ENCODE data around the gene SFMBT2. TPM values are rescaled to one million over a fixed set of nuclear protein-coding genes. Genes with fewer than 3 reads are reported as not detected.

The SFMBT2 gene
- total RNA-seq, 1 experiment from 2014 or later: 14.3 TPM

GRCh38 chr10:7193369-7193768 lies 217.5 kb downstream of the SFMBT2 start:
- no peak for ATAC-seq
- TF ChIP-seq HMGA2 (CRISPR knock-in tag; IDR thresholded peaks at IDR 0.05) (no peak), MXD4 (CRISPR knock-in tag; IDR thresholded peaks at IDR 0.05; ENCODE audit: borderline replicate concordance) (no peak), RORB (CRISPR knock-in tag; IDR thresholded peaks at IDR 0.05) (no peak), IRF1 (CRISPR knock-in tag; IDR thresholded peaks at IDR 0.05) (no peak), SP1 (CRISPR knock-in tag; conservative IDR thresholded peaks at IDR 0.05) (no peak), ZBTB43 (CRISPR knock-in tag; IDR thresholded peaks at IDR 0.05) (no peak), TP53 (CRISPR knock-in tag; IDR thresholded peaks at IDR 0.05) (no peak), ATF6 (CRISPR knock-in tag; IDR thresholded peaks at IDR 0.05) (no peak), E2F4 (CRISPR knock-in tag; IDR thresholded peaks at IDR 0.05; ENCODE audit: borderline replicate concordance, low read depth) (no peak), STAT6 (CRISPR knock-in tag; conservative IDR thresholded peaks at IDR 0.05; ENCODE audit: low read depth) (no peak), NR1H2 (CRISPR knock-in tag; IDR thresholded peaks at IDR 0.05) (no peak), ZNF512 (CRISPR knock-in tag; IDR thresholded peaks at IDR 0.05; ENCODE audit: borderline replicate concordance) (no peak)
- ChIA-PET POLR2A (no interaction called here), CTCF (no interaction called here)
- no peak overlapping the region; the same call in 1 of the 2 replicates for H3K27ac Mint-ChIP-seq
- peaks cover 18% of the 10 kb centered on the region for H3K9me3 Mint-ChIP-seq
- no peaks in the 10 kb centered on the region for H3K27me3 Mint-ChIP-seq (ENCODE audit: low read depth)
- no peak overlapping the region for H3K4me3 Mint-ChIP-seq
- peaks cover 49% of the 10 kb centered on the region for H3K36me3 Mint-ChIP-seq
- DNase-seq (ENCODE audit: low spot score): no peak
- 0 out of 2 replicates have a peak, but pooled peaks cover 4% of the 10 kb centered on the region for H3K4me1 Mint-ChIP-seq

GRCh38 chr10:7192831-7193361 lies 217.9 kb downstream of the SFMBT2 start:
- POLR2A ChIA-PET: no interaction called here
- CTCF ChIA-PET: no interaction called here
- H3K4me1 Mint-ChIP-seq: 0 out of 2 replicates have a peak, but pooled peaks cover 4% of the 10 kb centered on the region
- no peaks in the 10 kb centered on the region for H3K27me3 Mint-ChIP-seq (ENCODE audit: low read depth)
- H3K9me3 Mint-ChIP-seq: peaks cover 18% of the 10 kb centered on the region
- no peak overlapping the region for H3K27ac Mint-ChIP-seq
- H3K4me3 Mint-ChIP-seq: no peak overlapping the region
- peaks cover 45% of the 10 kb centered on the region for H3K36me3 Mint-ChIP-seq
- no peak for DNase-seq (ENCODE audit: low spot score)
- ATAC-seq: no peak
- TF ChIP-seq AR (CRISPR knock-in tag; IDR thresholded peaks at IDR 0.05) (no peak), SP1 (CRISPR knock-in tag; conservative IDR thresholded peaks at IDR 0.05) (no peak), ARID4B (CRISPR knock-in tag; IDR thresholded peaks at IDR 0.05; ENCODE audit: borderline replicate concordance) (no peak), USF1 (CRISPR knock-in tag; IDR thresholded peaks at IDR 0.05) (no peak), NR2C2 (CRISPR knock-in tag; IDR thresholded peaks at IDR 0.05) (no peak)
